Measurements from ENCODE around the gene EXOG.

The EXOG gene

DNA sequence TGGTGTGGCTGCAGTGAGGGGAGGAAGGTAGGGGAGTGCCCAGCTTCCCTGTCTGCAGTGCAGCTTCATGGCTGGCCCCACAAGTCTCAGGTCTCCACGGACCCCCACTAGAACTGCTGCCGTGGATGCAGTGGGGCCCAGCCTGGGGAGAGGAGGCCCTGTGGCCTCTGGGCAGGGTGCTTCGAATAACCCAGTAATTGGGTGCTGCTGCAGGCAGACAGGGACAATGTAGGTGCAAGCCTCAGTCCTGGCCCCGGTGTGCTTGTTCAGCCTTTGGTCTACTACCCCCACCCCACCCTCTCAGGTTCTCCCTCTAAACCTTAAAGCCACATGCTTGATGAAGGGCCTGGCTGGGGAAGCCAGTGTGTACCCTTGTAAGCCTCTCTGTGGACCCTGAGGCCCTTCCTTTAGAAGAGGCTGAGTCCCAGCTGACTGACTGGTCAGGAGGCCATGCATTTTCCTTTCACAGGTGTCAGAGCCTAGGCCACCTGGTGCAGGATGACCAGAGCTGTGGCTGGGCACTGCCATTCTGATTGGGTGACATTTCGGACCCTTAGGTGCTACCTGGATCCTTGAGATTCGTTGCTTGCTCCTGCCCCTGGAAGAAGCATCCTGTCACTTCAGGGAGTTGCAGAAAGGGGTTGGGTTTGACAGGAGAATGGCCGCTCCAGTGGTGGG, 21.1 kb upstream of the EXOG start:
- DNase-seq: no peak

DNA sequence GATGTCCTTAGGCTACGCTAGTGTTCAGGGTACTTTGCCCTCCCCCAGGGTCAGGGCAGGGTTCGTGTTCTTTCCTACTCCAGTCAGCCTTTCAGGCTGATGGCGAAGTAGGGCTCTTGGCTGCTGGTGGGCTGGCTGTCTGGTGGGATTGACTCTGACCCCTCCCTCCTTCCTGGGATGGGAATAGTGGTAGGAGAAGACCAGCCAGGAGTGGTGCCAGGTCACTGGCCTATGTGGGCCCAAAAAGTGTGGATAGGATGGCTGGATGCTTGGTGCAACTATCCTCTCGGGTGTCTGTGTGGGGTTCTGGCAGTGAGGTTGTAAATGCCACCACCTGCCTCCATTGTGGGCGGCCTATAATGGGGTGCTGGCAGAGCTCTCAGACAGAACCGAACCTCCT, 20.4 kb upstream of the EXOG start:
- DNase-seq: no peak

DNA sequence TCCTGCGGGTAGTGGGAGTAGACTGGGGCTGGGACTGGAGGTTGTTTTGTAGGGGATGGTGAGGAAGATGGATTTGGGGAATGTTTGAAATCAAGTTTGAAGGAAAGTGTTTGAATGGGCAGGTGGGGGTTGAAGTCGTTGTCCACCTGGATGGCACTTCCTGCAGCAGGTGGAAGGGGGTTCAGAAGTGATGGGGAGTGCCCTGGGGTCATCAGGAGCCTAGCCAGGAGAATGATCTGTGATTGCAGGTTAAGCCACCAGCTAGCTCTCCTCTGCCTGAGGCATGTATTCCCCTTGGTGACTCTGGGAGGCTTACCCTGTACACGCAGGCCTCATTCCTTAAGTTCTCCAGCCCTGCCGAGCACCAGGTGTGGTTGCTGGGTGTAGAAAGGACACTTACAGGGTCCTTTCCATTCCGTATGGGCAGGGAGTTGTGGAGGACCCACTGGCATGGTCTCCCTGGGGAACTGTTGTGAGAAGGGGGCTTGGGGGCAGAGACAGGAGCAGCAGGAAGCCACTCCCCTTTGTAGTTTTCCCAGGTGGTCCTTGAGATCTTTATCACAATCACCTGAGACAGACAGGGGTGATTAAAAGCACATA, 19.9 kb upstream of the EXOG start:
- no peak for DNase-seq

DNA sequence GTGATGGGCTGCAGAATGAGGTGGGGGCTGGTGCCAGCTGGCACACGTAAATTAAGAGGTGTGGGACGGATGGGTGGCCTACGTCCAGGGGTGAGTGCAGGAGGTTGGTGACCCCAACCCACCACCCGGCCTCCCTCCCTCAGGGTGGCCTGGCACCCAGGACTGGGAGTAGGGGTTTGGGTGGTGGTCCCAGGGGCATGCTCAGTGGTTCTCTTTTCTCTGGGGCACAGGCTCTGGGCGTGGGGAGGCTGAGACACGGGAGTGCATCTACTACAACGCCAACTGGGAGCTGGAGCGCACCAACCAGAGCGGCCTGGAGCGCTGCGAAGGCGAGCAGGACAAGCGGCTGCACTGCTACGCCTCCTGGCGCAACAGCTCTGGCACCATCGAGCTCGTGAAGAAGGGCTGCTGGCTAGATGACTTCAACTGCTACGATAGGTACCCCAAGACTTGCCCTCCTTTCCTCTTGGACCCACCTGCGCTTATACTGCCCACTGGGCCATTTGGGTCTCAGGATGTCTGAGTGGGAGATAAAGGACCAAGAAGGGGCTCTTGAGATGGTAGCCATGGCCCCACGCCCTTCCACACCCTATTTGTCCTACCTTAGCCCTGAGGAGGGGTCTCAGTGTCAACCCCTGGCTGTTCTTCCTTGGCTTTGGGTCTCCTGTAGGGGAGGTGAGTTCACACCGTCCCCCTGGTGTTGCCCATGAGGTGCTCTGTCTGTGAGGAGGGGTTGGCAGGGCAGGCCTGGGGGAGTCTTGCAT, 18.9 kb upstream of the EXOG start:
- DNase-seq: no peak

DNA sequence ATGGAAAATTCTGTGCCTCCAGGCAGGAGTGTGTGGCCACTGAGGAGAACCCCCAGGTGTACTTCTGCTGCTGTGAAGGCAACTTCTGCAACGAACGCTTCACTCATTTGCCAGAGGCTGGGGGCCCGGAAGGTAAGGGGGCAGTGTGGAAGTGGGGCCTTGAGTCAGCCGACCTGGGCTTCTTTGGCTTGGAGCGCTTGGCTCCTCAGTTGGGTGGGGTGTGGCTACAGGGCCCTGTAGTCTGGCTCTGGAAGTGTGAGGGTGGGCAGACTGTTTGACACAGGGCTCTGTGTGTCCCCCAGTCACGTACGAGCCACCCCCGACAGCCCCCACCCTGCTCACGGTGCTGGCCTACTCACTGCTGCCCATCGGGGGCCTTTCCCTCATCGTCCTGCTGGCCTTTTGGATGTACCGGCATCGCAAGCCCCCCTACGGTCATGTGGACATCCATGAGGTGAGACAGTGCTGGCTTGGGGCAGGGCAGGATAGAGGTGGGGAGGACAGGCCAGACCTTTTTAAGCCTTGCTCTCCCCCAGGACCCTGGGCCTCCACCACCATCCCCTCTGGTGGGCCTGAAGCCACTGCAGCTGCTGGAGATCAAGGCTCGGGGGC, 18.2 kb upstream of the EXOG start:
- DNase-seq: no peak

DNA sequence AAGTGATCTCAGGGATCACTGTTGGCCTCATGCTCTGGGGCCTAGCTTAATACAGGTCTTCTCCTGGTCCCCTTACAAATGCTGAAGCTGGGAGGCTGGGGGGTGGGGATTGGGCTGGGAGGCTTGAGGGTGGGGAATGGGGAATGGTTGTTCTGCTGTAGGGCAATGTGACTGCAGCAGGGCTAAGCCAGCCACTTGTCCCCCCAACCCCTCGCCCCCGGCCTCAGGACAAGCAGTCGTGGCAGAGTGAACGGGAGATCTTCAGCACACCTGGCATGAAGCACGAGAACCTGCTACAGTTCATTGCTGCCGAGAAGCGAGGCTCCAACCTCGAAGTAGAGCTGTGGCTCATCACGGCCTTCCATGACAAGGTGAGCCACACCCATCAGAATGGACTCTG, 17.2 kb upstream of the EXOG start:
- no peak for DNase-seq

DNA sequence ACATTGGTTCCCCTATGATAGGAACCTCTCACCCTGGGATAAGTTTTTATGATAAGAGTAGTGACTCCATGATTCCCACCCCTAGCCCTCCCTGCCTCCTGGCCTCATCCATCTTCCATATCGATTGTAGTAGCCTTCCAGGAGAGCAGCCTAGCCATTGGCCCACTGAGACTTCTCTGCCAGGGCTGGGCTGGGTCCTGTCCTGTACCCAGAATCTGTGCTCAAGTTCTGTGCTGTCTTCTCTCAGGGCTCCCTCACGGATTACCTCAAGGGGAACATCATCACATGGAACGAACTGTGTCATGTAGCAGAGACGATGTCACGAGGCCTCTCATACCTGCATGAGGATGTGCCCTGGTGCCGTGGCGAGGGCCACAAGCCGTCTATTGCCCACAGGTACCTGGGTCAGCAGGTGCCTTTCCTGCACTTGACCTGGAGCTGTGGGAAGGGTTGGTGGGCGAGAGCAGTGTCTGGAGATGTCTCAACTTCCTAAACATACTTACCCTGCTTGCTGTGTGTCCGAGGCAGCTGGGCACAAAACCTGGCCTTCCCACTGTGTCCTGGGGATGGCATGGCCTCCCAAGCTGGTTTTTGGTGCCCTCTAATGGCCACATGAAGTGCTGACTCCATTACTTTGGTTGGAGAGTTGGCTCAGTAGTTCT, 16.6 kb upstream of the EXOG start:
- peak; percentile 12 for DNase-seq

DNA sequence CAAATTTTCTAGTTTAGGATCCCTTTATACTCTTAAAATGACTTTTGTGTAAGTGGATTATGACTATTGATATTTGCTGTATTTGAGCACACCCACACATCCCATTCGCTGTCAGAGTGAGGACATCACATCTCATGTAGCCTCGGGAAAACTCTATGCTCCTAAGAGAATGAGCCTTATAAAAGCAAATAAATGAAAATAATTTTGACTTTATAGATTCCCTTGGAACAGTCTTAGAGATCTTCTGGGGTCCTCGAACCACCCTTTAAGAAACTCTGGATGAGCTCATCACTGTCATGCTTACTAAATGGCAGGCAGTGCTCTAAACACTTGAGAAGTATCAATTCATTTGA, 16.1 kb upstream of the EXOG start:
- DNase-seq: no peak

DNA sequence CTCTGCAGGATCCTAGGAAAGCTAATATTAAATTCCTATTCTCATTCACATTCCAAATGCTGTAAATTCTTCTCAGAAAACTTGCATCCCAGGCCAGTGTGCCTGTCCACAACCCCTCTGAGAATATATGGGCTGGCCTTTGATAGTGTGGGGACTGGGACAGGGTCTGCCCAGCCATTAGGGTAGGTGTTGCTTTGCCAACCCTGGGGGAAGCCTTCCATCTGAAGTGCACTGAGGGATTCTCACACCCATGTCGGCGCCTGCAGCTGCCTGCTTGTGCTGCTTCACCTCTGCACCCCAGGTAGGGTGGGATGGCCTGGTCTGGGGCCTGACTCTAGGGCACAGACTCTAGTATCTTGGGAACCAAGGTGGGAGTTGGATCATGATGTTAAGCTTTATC, 15.2 kb upstream of the EXOG start:
- DNase-seq: no peak

DNA sequence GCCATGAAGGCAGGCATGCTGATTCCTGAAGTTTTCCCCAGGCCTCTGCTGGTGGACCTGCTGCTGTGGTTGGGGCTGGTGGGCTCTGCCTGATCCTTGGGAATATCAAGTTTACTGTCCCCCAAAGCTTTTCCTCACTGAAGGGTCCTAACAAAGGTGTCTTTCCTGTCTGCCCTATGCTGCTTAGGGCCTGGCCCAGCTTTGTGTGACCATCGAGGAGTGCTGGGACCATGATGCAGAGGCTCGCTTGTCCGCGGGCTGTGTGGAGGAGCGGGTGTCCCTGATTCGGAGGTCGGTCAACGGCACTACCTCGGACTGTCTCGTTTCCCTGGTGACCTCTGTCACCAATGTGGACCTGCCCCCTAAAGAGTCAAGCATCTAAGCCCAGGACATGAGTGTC, 13.2 kb upstream of the EXOG start:
- no peak for DNase-seq

DNA sequence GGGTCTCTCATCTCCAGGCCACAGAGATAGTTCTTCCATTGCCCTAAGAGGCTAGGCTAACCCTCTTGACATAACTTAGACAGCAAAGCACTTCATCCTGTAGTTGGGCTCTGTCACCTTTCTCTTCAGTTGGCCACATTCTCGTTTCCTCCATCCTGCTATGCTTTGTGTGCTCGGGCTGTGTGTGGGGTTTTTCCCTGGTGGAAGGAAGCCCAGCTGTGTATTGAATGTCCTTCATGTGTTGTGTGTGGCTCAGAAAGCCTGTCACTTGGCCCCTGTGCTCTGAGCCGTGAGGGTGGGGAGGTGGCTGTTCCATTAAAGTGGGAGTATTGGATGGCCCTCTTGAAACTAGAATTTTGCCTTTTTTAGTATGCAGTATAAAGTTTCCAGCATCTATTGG, 8.8 kb upstream of the EXOG start:
- DNase-seq: no peak

DNA sequence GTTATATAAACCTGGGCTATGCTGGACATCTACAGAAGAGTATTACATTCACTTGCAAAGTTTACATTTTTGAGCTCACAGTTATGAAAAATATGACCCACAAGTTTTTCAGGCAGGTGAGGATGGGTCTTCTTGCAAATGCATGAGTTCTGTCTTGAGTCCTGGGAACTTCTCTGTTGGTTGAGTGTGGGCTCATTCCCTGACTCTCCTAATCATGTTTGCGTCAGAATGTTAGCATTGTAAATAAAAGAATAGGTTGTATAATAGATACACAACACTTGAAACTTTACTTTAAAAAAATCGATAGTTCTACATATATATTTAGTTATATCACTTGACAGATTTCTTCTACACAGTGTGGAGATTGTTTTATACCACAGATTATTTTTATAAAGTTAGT, 7.2 kb upstream of the EXOG start:
- no peak for DNase-seq

DNA sequence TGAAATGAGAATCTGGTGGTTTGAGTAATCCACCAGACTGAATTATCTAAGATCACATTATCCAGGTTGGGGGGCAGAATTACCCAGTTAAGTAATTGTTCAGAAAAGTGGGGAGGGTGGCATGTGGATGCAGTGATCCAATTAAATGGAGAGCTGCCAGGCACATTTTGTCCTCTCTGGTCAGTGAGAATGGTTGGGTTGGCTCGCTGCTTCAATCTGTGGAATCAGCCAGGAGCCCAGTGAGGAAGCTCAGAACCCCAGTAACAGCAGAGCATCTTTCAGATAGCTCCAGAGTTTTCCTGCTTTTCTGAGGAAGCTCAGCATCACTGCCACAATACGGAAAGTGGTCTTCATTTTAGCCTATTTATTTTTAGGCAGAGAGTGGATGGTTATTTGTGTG, 6.4 kb upstream of the EXOG start:
- DNase-seq: no peak

DNA sequence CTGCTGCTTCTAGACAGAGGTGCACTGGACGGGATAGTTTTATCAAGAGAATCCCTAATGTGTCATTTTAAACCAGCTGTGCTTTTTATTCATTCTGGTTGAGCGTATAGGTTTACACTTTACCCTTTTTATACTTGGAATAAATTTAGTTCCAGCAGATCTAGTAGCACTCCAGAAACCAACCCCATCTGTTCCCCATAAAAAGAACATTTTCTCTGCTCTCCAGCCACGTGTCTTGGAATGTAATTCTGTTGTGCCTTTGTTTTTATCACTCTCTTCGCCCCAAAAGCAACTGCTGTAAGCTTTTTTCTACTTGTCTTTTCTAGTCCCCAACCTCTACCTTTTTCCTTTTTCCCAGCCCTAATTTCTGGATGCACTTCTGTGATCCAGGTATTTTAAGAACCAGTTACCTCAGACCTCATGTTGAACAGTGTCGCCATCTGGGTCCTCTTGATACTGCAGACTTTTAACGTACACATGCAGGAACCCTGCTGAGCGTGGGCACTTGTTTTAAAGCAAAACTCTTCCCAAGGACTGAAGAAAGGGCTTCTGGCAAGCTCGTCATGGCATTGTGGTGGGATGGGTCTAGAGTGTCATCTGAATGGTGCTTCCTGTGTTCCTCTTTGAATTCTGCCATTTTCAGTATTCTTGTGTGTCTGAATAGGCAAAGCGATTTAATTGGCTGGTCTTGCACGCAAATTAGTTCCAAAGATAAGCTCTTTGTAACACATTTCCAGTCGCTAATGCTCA, 5.7 kb upstream of the EXOG start:
- DNase-seq: no peak

DNA sequence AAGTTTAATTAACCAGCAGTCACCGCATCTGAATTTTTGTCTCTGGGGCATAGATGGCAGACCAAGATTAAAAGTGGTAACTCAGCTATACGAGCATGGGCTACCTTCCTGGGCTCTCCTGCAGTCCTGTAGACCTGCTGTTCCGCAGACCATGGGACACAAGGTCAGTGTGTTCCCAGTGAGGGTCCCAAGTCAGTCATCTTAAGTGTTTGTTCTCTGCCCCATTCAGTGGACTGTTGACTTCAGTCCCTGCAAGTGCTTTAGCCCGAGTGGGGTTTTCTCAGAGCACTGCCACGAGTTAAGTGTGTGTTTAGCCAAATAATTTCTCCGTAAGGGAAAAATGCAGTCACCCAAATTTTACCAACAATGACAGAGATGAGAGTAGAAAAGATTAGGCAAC, 4.9 kb upstream of the EXOG start:
- no peak for DNase-seq

DNA sequence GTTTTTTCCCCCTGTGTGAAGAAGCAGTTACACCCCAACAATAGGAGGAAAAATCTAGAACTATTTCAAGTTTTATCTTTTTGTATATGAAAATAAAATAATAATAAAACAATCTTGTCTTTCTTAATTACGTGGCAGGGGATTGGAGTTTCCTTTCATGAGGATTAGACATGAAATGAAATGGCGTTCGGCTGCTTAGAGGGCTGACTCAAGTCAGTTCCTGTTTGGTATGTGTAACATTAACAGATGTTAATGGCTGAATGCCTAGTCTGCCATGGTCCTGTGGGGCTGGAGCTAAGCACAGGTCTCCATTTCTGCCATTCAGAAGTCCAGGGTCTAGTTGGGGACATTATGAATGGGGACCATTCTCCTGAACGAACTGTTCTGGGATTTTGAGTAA, 3.1 kb upstream of the EXOG start:
- DNase-seq: no peak

DNA sequence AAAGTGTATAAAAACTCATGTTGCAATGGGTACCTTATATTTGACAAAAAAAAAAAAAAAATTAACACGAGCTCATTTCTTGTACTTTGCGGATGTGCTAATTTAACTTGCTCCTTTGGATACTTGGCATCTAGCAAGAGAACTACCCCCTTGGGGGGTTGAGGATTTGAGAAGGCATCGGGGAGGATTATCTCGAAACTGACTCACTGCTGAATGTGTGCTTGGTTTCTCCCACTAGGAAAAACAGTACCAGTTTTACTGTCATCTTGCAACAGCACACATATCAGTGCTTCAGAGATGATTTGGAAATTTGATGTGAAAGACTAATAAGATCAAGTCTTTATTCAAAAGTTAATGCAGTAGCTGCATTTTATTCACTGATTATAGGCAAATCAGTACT, 891 bp downstream of the EXOG start:
- DNase-seq: no peak

DNA sequence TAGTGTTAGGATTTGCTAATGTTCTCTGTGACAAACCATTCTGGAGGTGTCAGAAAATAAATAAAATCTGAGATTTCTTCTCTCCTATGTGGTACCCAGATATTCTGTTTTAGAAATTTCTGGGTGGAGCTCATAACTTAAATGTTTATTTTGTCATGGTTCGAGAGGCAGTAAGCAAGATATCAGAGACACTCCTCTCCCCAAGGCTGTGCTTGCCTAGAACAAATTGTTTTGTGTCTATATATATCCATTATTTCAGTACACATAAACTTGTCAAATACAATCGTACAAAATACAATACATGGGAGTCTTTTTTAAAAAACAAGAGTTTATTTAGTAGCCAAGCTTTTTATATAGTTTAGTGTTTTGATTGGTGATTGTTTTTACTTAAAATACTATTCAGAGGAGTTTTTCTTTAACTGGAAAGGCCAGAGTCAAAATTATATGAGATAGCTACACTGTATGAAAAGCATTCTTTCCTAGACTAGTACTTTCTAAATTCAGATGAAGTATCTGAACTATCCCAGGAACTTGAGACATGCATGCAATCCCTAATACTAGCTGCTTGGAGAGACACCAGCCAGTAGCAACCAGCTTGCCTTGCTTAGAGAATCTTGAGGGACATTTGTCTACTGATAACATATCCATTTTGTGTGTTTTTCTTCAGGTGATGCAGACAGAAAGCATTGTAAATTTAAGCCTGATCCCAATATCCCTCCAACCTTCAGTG, 4.7 kb downstream of the EXOG start:
- no peak for DNase-seq

DNA sequence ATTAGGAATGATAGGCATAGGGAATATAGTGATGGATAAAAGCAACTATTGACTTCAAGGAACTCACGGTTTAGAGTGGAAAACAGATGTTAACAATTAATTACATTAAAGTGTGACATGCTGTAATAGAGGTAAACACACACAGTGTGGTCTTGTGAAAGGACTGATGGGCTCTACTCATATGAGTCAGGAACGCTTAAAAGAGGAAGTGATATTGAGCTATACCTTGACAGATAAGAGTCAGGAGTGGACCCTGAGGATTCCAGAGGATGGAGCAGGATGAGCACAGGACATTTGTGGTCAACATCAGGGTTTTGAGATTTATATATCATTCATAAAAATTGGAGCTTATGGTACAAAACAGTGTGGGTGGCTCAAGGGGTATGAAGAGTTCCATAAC, 11.0 kb downstream of the EXOG start:
- no peak for DNase-seq

DNA sequence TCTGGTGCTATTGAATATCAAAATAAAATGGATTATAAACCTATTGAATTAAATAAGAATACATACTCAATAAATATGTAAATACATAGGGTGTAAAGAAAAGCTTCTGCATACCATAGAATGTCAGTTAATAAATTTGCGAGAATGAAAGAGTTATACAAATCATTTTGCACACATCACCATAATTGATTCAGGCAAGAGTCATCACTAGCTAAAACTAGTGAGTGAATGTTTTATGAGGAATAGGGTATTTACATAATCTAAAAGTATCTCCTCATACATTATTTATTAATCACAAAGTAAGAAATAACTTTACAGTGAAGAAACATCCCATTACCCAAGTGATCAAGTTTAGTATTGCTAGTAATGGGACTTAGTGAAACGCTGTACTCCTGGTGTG, 13.6 kb downstream of the EXOG start:
- DNase-seq: no peak

DNA sequence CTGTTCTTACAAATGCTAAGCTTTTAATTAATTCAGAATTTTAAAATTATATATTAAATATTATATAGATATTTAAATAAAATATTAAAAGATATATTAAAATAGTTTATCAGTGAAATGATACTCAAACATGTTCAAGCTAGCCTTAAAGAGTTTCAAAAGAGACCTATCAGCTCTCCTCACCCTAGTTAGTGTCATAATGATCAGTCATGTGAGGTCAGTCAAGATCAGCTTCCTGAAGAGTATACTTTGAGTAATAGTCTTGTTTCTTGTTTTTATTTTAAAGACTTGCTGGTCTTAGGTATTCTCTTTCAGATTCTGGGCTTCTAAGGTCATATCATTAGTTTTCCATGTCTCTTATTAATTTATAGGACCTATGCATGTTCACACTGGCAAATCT, 14.5 kb downstream of the EXOG start:
- DNase-seq: no peak

DNA sequence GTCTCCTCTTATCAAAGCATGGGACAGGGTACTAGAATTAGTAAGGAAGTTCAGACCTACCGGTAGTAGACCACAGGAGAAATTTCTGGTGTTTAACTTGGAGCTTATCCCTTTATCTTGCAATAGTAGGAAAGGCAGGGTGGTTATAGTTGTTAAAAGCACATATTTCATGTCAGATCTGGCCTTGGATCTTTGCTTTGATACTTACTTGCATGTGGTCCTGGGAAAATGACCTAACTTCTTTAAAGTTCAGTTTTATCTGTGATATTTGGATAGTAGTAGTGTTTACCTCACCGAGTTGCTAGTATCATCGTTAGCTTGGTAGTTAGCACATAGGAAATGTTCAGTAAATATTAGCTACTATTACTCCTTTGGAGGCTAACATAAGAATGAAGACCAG, 15.4 kb downstream of the EXOG start:
- no peak for DNase-seq

All from activated effector memory CD4-positive, alpha-beta T cell treated with Interleukin-2 at 50 U/mL for 16 hours (primary cell).